ENCODE measurements around the gene FMN2.

The FMN2 gene

DNA sequence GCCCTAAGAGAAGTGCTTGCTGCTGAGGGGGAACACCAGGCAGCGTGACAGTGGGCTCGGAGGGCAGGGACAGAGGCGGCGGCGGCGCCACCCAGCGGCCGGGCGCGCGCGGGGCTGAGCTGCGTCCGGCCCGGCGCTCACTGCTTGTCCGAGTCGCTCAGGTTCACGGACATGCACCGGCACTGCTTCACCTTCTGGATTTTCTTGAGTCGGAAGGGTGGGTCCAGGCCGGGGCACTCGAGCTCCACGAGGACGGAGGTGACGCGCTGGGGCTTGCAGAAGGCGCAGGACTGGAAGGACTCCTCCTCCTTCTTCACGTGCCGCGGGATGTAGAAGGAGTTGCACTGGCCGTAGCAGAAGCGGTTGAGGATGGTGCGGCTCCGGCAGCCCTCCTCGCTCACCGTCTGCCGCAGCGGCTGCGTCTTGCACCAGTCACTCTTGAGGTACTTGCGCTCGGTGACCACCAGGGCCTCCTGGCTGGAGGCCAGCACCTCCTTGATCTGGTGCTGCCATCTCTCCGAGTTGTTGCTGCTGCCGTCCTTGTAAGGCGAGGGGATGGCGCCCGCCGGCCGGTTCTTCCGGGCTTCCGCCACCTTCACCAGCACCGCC is 401.3 kb downstream of the FMN2 start:
- H3K4me3 ChIP-seq, result no peak overlapping the region
- no peaks in the 10 kb centered on the region for H3K36me3 ChIP-seq
- H3K4me1 ChIP-seq, result no peaks in the 10 kb centered on the region
- no peak overlapping the region for H3K27ac ChIP-seq
- intact Hi-C loops (cut with DNase I; ENCODE audit: low total_unique reads), result no loop called here
- no peaks in the 10 kb centered on the region for H3K27me3 ChIP-seq
- H3K9me3 ChIP-seq, result peaks cover 0 to 11% (median 0%) of the 10 kb centered on the region in 3 donors
- TF ChIP-seq, protein P1, sequence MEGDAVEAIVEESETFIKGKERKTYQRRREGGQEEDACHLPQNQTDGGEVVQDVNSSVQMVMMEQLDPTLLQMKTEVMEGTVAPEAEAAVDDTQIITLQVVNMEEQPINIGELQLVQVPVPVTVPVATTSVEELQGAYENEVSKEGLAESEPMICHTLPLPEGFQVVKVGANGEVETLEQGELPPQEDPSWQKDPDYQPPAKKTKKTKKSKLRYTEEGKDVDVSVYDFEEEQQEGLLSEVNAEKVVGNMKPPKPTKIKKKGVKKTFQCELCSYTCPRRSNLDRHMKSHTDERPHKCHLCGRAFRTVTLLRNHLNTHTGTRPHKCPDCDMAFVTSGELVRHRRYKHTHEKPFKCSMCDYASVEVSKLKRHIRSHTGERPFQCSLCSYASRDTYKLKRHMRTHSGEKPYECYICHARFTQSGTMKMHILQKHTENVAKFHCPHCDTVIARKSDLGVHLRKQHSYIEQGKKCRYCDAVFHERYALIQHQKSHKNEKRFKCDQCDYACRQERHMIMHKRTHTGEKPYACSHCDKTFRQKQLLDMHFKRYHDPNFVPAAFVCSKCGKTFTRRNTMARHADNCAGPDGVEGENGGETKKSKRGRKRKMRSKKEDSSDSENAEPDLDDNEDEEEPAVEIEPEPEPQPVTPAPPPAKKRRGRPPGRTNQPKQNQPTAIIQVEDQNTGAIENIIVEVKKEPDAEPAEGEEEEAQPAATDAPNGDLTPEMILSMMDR (IDR thresholded peaks at IDR 0.05), result no peak
- DNase-seq, result no peak

DNA sequence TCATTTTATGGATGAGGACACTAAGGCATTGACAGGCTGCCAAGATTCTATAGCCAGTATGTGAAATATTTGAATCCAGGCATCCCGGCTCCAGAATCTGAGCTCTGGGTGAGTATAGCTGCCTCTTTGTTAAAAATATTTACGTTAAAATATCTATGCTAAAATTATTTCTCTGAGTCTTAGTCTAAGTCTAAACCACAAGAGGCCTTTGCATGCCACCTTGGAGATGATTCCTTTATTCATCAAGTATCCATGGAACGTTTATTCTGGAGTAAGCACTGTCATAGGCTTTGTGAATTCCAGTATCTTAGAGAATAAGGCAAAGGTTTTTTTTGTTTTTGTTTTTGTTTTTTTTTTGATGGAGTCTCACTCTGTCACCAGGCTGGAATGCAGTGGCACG is 403.9 kb downstream of the FMN2 start:
- TF ChIP-seq, protein P1 (IDR thresholded peaks at IDR 0.05), result no peak
- Histone ChIP-seq H3K36me3 (no peaks in the 10 kb centered on the region), H3K27me3 (no peaks in the 10 kb centered on the region), H3K9me3 (peaks cover 0 to 11% (median 0%) of the 10 kb centered on the region in 3 donors), H3K4me1 (no peaks in the 10 kb centered on the region), H3K4me3 (no peak overlapping the region), H3K27ac (no peak overlapping the region)
- no peak for DNase-seq
- intact Hi-C loops (cut with DNase I; ENCODE audit: low total_unique reads), result no loop called here

DNA sequence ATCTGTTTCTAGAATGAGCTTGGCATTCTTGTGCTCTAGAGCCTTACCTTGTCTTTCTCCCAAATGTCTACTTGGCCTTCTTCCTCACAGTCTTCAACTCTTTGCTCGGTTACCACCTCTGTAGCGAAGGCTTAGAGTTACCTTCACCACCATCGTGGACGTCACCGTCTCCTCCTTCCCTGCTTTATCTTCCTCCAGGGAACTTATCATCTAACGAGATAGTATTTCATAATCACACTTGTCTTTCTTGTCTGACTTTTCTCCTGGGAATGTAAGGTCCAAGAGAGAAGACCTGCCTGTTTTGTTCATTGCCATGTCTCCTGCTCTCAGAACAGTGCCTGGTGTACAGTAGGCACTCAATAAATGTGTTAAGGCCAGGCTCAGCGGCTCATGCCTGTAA is 404.7 kb downstream of the FMN2 start:
- Histone ChIP-seq H3K4me1 (no peaks in the 10 kb centered on the region), H3K36me3 (no peaks in the 10 kb centered on the region), H3K9me3 (peaks cover 0 to 11% (median 0%) of the 10 kb centered on the region in 3 donors), H3K27me3 (no peaks in the 10 kb centered on the region), H3K4me3 (no peak overlapping the region), H3K27ac (no peak overlapping the region)
- no peak for DNase-seq
- intact Hi-C loops (cut with DNase I; ENCODE audit: low total_unique reads), result no loop called here
- TF ChIP-seq, protein P1 (IDR thresholded peaks at IDR 0.05), result no peak

DNA sequence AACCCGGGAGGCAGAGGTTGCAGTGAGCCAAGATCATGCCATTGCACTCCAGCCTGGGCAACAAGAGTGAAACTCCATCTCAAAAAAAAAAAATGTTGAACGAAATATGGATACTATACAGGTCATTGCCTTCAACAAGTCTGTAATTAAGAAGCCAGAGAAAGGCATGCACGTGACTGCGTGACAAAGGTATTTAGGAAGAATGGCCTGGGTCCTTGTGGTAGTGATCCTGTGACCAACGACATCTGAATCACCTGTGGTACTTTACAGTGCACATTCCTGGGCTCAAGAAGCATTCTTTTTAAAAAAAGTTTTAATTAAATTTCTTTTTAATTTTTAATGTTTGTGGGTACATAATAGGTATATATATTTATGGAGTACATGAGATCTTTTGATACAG is 405.3 kb downstream of the FMN2 start:
- Histone ChIP-seq H3K36me3 (no peaks in the 10 kb centered on the region), H3K4me3 (no peak overlapping the region), H3K27ac (no peak overlapping the region), H3K4me1 (no peaks in the 10 kb centered on the region), H3K9me3 (peaks cover 0 to 10% (median 0%) of the 10 kb centered on the region in 3 donors), H3K27me3 (no peaks in the 10 kb centered on the region)
- intact Hi-C loops (cut with DNase I; ENCODE audit: low total_unique reads), result no loop called here
- no peak for DNase-seq
- TF ChIP-seq, protein P1 (IDR thresholded peaks at IDR 0.05), result no peak

GRCh38 chr1:240497908-240498307 is 406.2 kb downstream of the FMN2 start:
- TF ChIP-seq, protein P1 (IDR thresholded peaks at IDR 0.05), result no peak
- Histone ChIP-seq H3K4me1 (no peaks in the 10 kb centered on the region), H3K36me3 (no peaks in the 10 kb centered on the region), H3K9me3 (no peaks in the 10 kb centered on the region), H3K27me3 (no peaks in the 10 kb centered on the region), H3K27ac (no peak overlapping the region), H3K4me3 (no peak overlapping the region)
- intact Hi-C loops (cut with DNase I; ENCODE audit: low total_unique reads), result no loop called here
- DNase-seq, result no peak

DNA sequence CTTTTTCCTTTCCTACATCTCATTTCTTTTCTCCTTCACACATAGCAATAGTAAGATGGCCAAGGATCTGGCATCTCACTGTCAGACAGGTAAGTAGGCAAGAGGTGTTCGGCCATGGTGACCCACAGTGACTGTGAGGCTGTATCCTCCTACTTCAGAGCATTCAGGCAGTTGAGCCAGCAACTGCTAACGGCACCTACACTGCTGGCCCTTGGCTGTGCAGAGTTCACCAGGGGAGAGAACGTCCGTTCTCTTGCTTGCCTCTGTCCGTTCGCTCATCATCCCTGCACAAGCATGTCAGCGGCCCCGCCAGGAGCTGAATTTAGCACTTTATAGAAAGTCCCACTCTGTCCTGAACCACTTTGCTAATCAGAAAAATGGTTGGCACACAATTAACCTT is 406.7 kb downstream of the FMN2 start:
- no peak overlapping the region for H3K27ac ChIP-seq
- no peaks in the 10 kb centered on the region for H3K27me3 ChIP-seq
- H3K4me1 ChIP-seq, result no peaks in the 10 kb centered on the region
- H3K4me3 ChIP-seq, result no peak overlapping the region
- no peaks in the 10 kb centered on the region for H3K9me3 ChIP-seq
- intact Hi-C loops (cut with DNase I; ENCODE audit: low total_unique reads), result no loop called here
- TF ChIP-seq, protein P1 (IDR thresholded peaks at IDR 0.05), result no peak
- no peaks in the 10 kb centered on the region for H3K36me3 ChIP-seq
- no peak for DNase-seq

Measured in tibial artery (tissue), 4 donors.